CD4-positive, alpha-beta T cell treated with Interleukin-10 for 1 hour (primary cell): ENCODE data around the gene LUC7L3.
"Not testable (repeated sequence)": the region's sequence is repeated elsewhere in the genome, so short reads cannot be mapped to it uniquely, and the experiment has no call there.

Experiments used
- DNase-seq: peaks from one replicate; pipeline ENCODE4 v3.0.0-alpha.2; 2020

The LUC7L3 gene, protein sequence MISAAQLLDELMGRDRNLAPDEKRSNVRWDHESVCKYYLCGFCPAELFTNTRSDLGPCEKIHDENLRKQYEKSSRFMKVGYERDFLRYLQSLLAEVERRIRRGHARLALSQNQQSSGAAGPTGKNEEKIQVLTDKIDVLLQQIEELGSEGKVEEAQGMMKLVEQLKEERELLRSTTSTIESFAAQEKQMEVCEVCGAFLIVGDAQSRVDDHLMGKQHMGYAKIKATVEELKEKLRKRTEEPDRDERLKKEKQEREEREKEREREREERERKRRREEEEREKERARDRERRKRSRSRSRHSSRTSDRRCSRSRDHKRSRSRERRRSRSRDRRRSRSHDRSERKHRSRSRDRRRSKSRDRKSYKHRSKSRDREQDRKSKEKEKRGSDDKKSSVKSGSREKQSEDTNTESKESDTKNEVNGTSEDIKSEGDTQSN

DNA sequence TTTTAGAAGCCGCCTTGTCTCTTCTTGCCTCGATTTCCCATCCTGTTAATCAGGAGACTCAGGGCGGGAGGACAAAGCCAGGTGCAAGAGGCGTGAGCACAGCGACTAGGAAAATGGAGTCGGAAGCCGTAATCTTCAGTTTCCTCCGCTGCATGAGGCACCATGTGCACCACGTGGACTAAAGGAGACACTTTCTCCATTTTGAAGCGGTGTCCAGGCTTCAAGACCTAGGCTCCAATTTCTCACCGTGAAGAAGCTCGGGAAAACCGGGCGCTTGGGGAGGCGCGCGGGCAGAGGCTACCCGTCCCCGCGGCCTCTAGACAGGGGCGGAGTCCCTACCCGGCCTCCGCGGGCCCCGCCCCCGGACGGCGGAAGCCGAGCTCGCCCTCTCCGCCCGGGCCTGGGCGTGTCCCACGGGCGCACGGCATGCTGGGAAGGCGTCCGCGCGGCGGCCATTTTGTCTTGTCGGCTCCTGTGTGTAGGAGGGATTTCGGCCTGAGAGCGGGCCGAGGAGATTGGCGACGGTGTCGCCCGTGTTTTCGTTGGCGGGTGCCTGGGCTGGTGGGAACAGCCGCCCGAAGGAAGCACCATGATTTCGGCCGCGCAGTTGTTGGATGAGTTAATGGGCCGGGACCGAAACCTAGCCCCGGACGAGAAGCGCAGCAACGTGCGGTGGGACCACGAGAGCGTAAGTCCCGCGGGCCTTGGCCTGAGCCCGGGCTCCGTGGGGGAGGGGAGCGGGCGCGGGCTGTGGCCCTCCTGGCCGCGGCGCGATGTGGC, at the start of gene LUC7L3:
LUC7L3 (plus strand) TSS at position 460 of the 780 bp plus-strand sequence; CDS start at position 590, 130 bp downstream.
- DNase-seq, result peak; percentile 93

DNA sequence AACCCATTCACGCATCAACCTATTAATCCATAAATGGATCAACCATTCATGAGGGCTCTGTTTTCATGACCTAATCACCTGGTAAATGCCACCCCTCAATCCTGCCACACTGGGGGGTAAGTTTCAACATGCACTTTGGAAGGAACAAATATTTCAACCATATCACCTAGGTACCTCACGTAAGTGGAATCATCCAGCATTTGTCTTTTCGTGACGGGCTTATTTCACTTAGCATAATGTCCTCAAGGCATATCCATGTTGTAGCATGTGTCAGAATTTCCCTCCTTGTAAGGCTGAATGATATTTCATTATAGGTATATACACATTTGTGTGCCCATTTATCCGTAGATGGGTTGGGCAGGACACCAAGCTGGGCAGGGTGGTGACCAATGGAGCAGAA, 47.3 kb upstream of the LUC7L3 start:
- no peak for DNase-seq

DNA sequence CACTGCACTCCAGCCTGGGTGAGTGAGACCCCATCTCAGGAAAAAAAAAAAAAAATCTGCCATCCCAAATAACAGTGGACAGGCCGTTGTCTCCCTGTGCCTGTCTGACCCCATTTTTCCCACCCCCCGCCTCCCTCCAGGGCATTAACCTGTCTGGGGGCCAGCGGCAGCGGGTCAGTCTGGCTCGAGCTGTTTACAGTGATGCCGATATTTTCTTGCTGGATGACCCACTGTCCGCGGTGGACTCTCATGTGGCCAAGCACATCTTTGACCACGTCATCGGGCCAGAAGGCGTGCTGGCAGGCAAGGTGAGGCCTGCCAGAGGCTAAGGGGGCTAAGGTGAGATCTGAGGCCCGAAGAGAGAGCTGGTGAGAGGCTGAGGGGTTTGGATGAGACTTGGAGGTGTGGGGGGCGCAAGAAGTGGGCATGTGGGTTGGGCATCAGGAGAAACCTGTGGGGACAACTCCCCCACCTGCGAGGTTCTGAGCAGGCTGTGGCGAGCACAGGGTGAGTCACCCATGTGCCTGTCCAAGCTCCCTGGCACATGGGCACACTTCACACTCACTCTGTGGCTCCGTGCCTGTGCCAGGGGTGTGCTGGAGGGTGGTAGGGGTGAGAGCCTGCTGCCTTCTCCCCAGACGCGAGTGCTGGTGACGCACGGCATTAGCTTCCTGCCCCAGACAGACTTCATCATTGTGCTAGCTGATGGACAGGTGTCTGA, 46.4 kb upstream of the LUC7L3 start:
- DNase-seq, result no peak

DNA sequence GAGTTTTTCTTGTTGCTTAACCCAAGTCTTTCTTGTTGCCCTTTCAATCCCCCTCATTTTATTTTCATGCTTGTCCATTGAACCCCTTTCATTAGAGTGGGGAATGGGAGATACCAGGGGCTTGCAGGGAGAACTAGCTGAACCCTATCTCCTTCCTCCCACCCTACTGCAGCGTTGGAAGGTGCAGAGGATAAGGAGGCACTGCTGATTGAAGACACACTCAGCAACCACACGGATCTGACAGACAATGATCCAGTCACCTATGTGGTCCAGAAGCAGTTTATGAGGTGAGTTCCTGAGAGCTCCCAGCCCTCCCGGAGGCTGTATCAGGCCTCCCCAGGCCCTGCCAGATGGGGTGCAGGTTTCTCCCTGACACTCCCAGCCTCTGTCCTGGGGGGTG, 44.2 kb upstream of the LUC7L3 start:
- no peak for DNase-seq

- no peak for DNase-seq
Observed at GRCh38 chr17:50675627-50676026, 43.8 kb upstream of the LUC7L3 start.

DNA sequence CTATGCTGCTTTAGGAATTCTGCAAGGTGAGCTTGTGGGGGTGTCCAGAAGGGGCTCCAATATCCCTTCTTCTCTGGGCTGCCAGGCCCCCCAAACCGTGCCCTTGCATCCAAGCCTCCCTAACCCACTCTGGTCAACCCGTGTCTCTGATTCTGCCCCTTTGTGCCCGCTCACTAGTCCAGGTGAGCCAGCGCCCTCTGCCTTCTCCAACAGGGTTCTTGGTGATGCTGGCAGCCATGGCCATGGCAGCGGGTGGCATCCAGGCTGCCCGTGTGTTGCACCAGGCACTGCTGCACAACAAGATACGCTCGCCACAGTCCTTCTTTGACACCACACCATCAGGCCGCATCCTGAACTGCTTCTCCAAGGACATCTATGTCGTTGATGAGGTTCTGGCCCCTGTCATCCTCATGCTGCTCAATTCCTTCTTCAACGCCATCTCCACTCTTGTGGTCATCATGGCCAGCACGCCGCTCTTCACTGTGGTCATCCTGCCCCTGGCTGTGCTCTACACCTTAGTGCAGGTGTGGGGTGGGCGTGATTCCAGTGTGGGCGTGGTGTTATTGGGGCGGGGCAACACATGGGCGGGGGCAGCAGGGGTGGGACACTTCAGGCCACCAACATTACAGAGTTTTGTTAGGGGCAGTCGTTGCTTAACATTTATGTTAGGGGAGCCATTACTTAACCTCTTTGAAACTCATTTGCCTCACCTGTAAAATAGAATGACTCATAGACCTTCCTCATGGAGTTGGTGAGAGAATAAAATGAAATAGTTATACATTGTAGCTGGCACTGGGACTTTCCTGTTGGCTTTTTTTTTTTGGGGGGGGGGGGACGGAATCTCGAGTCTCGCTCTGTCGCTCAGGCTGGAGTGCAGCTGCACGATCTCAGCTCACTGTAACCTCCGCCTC, 43.1 kb upstream of the LUC7L3 start:
- DNase-seq, result no peak

- no peak for DNase-seq
Observed at GRCh38 chr17:50677851-50678375, 41.5 kb upstream of the LUC7L3 start.

GRCh38 chr17:50679008-50679544, 40.3 kb upstream of the LUC7L3 start:
- DNase-seq, result no peak

DNA sequence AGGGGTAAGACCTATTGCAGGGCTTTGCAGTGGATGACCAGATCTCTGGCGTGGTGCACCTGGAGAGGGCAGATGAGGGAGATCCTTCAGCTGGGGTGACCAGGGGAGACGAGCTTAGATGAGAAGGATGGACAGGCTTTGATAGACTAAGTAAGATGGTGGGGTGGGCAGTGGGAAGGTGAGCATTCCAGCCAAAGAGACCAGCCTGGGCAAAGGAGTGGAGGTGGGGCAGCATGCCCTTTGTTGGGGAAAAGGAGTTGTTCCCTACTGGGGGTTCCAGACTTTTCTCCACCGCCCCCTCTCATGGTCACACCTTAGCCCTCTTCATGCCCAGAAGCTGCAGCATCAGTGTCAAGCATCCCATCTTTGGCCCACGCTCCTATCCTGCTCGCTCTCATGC, 39.3 kb upstream of the LUC7L3 start:
- no peak for DNase-seq

- not testable (repeated sequence) for DNase-seq
Observed at GRCh38 chr17:50680543-50681262, 38.7 kb upstream of the LUC7L3 start.

- DNase-seq, result no peak
Observed at GRCh38 chr17:50681263-50682200, 37.9 kb upstream of the LUC7L3 start.

DNA sequence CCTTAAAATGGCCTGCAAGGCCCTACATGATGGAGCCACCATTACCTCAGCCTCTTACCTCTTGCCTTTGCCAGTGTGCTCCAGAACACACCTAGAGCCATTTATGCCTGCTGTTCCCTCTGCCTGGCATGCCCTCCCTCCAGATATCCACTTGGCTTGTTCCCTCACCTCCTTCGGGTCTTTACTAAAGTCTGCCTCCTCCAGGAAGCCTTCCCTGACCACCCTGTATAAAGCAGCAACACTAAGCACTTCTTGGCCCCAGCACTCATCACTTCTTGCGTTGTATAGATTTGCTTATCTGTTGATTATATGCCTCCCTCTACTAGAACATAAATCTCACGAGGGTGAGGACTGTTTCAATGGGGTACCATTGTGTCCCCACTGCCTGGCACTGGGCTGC, 37.0 kb upstream of the LUC7L3 start:
- DNase-seq, result no peak

DNA sequence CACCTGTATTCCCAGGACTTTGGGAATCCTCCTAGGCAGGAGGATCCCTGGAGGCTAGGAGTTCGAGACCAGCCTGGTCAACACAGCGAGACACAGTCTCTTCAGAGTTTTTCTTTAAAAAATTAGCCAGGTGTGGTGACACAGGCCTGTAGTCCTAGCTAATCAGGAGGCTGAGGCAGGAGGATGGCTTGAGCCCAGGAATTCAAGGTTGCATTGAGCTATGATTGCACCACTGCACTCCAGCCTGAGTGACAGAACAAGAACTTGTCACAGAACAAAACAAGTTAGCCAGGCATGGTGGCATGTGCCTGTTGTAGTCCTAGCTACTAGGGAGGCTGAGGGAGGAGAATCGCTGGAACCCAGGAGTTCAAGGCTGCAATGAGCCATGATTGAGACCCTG, 36.5 kb upstream of the LUC7L3 start:
- no peak for DNase-seq

DNA sequence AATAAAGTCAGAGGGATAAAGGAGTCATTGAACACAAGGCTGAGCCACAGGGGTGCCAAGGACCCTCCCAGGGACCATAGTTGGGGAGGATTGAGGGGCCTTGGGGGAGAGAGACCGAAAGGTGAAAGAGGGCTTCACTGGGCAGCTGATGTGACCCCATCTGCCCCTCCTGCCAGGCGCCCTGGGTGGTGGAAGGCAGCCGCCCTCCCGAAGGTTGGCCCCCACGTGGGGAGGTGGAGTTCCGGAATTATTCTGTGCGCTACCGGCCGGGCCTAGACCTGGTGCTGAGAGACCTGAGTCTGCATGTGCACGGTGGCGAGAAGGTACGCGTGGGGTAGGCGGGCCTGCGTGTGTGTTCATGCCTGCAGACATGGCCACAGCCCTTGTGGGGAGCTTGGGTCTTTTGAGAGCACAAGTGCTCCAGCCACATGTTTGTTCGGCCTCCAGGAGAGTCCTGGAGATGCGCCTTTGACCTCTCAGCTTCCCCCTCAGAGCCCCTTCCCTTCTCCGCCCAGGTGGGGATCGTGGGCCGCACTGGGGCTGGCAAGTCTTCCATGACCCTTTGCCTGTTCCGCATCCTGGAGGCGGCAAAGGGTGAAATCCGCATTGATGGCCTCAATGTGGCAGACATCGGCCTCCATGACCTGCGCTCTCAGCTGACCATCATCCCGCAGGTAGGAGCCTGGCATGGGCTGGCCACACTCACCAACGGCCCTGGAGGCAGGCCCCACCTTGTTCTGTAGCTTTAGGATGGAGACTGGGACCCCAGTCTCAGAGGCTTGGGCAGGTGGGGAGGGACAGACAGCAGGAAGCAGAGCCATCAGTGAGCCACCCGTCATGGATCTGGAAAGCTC, 35.7 kb upstream of the LUC7L3 start:
- no peak for DNase-seq

DNA sequence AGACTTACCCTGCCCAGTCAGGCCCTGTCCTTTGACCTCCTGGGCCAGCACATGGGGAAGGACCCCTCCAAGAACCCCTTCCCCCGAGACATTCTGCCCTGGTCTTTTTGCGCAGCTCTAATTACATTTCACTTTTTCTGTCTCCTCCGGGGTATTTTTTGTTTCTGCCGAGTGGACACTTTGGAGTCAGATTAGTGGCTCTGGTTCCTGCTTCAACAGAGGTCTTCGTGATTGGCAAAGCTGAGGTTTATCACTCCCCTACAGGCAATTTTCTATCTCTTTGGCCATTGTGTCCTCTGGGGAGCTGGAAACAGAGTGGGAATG, 35.2 kb upstream of the LUC7L3 start:
- DNase-seq, result no peak

- DNase-seq, result no peak
Observed at GRCh38 chr17:50684612-50685333, 34.6 kb upstream of the LUC7L3 start.

DNA sequence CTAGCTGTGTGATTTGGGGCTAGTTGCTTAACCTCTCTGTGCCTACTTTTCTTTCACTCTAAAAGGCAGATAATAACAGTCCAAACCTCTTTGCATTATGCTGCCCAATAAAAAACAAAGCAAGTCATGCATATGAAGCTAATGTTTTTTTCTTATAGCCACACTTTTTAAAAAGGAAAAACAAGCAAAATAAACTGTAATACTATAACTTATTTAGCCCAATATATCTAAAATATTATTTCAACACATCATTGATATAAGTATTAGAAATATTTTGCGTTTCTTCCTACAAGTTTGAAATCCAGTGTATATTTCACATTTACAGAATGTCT, 34.1 kb upstream of the LUC7L3 start:
- no peak for DNase-seq

GRCh38 chr17:50685691-50686493, 33.5 kb upstream of the LUC7L3 start:
- no peak for DNase-seq
